B cell (primary cell): ENCODE data around the gene NLRP9. TPM values are rescaled to one million over a fixed set of nuclear protein-coding genes. Genes with fewer than 3 reads are reported as not detected.
"Not testable (repeated sequence)": the region's sequence is repeated elsewhere in the genome, so short reads cannot be mapped to it uniquely, and the experiment has no call there.

Experiments used
- ATAC-seq: fragments of 200-7000 bp; cut with Tn5 transposase; one replicate; pipeline ENCODE4 v1.10.0; 2021; ENCODE audit warnings: low read depth, mild to moderate bottlenecking, moderate number of reproducible peaks, moderate library complexity
- CTCF ChIA-PET: fragments of 350-600 bp; sonication (Branson Sonifier 250); formaldehyde crosslinking; loops from one replicate; lab custom pipeline; 2021; ENCODE audit warnings: antibody characterized with exemption, inconsistent platforms; lab: Charles Lee
- POLR2A ChIA-PET: fragments of 350-600 bp; sonication (Branson Sonifier 250); formaldehyde crosslinking; loops from one replicate; lab custom pipeline; 2021; ENCODE audit warnings: antibody characterized with exemption; lab: Charles Lee
- DNase-seq: peaks from one replicate; pipeline ENCODE4 v3.0.0; 2013
- H2AFZ ChIP-seq: 2 replicates; pipeline ENCODE4 v1.6.1; 2012; ENCODE audit warnings: mild to moderate bottlenecking, low read depth, low read length; ENCODE audit not compliant: insufficient read depth, poor library complexity, severe bottlenecking
- H3K27ac ChIP-seq, 2 donors: 1 replicate in 1 of 2; 2 replicates in 1 of 2; pipeline ENCODE4 v1.5.1; 2012 to 2013; ENCODE audit warnings: low read length in 2 of 2, mild to moderate bottlenecking in 2 of 2, moderate library complexity in 1 of 2
- H3K27me3 ChIP-seq, 4 experiments: fragments of 200-600 bp in 1 of 4; sonication (generic) in 1 of 4; replicated peaks in 1 of 4; 1 replicate in 2 of 4; 2 replicates in 2 of 4; pipeline versions ENCODE4 v1.6.1 to v1.7.0; 2013 to 2016; ENCODE audit warnings: low read length in 3 of 4, mild to moderate bottlenecking in 2 of 4, mixed read lengths in 1 of 4, moderate library complexity in 1 of 4; ENCODE audit not compliant: insufficient read depth in 4 of 4, control insufficient read depth in 3 of 4; ENCODE audit errors: control extremely low read depth in 1 of 4
- H3K36me3 ChIP-seq, 2 experiments: replicated peaks in 1 of 2; 1 replicate in 1 of 2; 2 replicates in 1 of 2; pipeline versions ENCODE4 v1.6.1 to v1.7.1; 2013; ENCODE audit warnings: low read length in 1 of 2; ENCODE audit not compliant: insufficient read depth in 2 of 2, control insufficient read depth in 1 of 2; ENCODE audit errors: control extremely low read depth in 1 of 2, extremely low read depth in 1 of 2
- H3K4me1 ChIP-seq, 2 donors: fragments of 200-600 bp in 1 of 2; sonication (generic) in 1 of 2; 1 replicate in 1 of 2; 2 replicates in 1 of 2; pipeline versions ENCODE4 v1.5.1 to v1.6.1; 2013 to 2017; ENCODE audit warnings: low read length in 2 of 2; ENCODE audit not compliant: control insufficient read depth in 2 of 2, insufficient read depth in 2 of 2
- H3K4me2 ChIP-seq: replicated peaks from 2 replicates; pipeline ENCODE3; 2012; ENCODE audit warnings: mild to moderate bottlenecking, low read depth, low read length; ENCODE audit not compliant: poor library complexity, severe bottlenecking
- H3K4me3 ChIP-seq, 5 experiments: fragments of 200-600 bp in 1 of 5; sonication (generic) in 1 of 5; 1 replicate in 3 of 5; 2 replicates in 2 of 5; pipeline versions ENCODE4 v1.5.1 to v1.7.0; 2011 to 2016; ENCODE audit warnings: low read length in 4 of 5, mild to moderate bottlenecking in 4 of 5, low read depth in 2 of 5, control low read depth in 1 of 5, moderate library complexity in 1 of 5; ENCODE audit not compliant: insufficient read depth in 1 of 5; ENCODE audit errors: control extremely low read depth in 1 of 5, extremely low read depth in 1 of 5
- H3K79me2 ChIP-seq: fragments of 200-600 bp; sonication (generic); one replicate; pipeline ENCODE4 v1.6.0; 2016; ENCODE audit warnings: low read length; ENCODE audit not compliant: control insufficient read depth, insufficient read depth
- H3K9ac ChIP-seq: fragments of 200-600 bp; sonication (generic); 2 replicates; pipeline ENCODE4 v1.6.1; 2017; ENCODE audit warnings: mild to moderate bottlenecking, low read length, moderate library complexity
- H3K9me3 ChIP-seq, 3 donors: one replicate each; pipeline versions ENCODE4 v1.6.1 to v1.7.1; 2013; ENCODE audit warnings: low read length in 2 of 3; ENCODE audit not compliant: control insufficient read depth in 2 of 3, insufficient read depth in 1 of 3; ENCODE audit errors: control extremely low read depth in 1 of 3
- H4K20me1 ChIP-seq: 2 replicates; pipeline ENCODE4 v1.6.0; 2012; ENCODE audit warnings: mild to moderate bottlenecking, low read length; ENCODE audit not compliant: insufficient read depth, control insufficient read depth, poor library complexity, severe bottlenecking
- H3K27ac Mint-ChIP-seq: one replicate; pipeline ENCODE4 v1.8.0; 2021; ENCODE audit warnings: mixed read lengths
- H3K27me3 Mint-ChIP-seq: one replicate; pipeline ENCODE4 v1.8.0; 2021; ENCODE audit warnings: mixed read lengths
- H3K4me1 Mint-ChIP-seq: one replicate; pipeline ENCODE4 v1.8.0; 2021; ENCODE audit warnings: mixed read lengths
- H3K4me3 Mint-ChIP-seq: one replicate; pipeline ENCODE4 v1.8.0; 2021; ENCODE audit warnings: mixed read lengths
- H3K9me3 Mint-ChIP-seq: one replicate; pipeline ENCODE4 v1.8.0; 2022; ENCODE audit warnings: mixed read lengths; ENCODE audit not compliant: insufficient read depth
- CTCF ChIP-seq: fragments of 200-600 bp; IDR thresholded peaks from one replicate; pipeline ENCODE4 v1.8.0; 2022; ENCODE audit warnings: antibody characterized with exemption, mild to moderate bottlenecking
- EZH2 ChIP-seq: IDR thresholded peaks from 2 replicates; pipeline ENCODE4 v1.6.1; 2012; ENCODE audit warnings: borderline replicate concordance, low read depth, mild to moderate bottlenecking, moderate library complexity, low read length; ENCODE audit not compliant: insufficient read depth, poor library complexity, severe bottlenecking
- WGBS: methylation state at CpG from one replicate; pipeline ENCODE4 v1.1.5; 2013; ENCODE audit warnings: missing lambda C conversion rate; ENCODE audit not compliant: insufficient coverage; 5-methylcytosine and 5-hydroxymethylcytosine counted together
- intact Hi-C: fragments of 100-400 bp; cut with micrococcal nuclease; formaldehyde crosslinking; loops from one replicate; pipeline ENCODE4 v1.10.0; 2022
- polyA plus RNA-seq: library from polyadenylated mRNA; depleted of rRNA; stranded (reverse); fragments of >200 nt; gene quantifications from 2 replicates; pipeline ENCODE4 v1.2.3, GENCODE V29; 2012
- total RNA-seq, 2 donors: library from RNA; stranded (reverse); fragments of 120-200 nt in 1 of 2; gene quantifications; 1 replicate in 1 of 2; 2 replicates in 1 of 2; pipeline versions ENCODE4 v1.2.3 to v1.2.4, GENCODE V29; 2013 to 2022

The NLRP9 gene
- total and polyA plus RNA-seq, 2 donors (not counting 1 experiment from before 2014, with no cell fraction given) = not detected

GRCh38 chr19:55720214-55720746, 17.9 kb downstream of the NLRP9 start:
- Histone ChIP-seq H4K20me1 (no peaks in the 10 kb centered on the region), H3K27ac (no peak overlapping the region), H3K27me3 (peaks cover 0 to 28% (median 5%) of the 10 kb centered on the region in 4 experiments), H3K4me2 (no peak overlapping the region), H3K4me1 (no peaks in the 10 kb centered on the region), H3K9me3 (peaks cover 2 to 14% (median 10%) of the 10 kb centered on the region in 3 donors), H3K79me2 (no peaks in the 10 kb centered on the region), H3K36me3 (no peaks in the 10 kb centered on the region), H3K9ac (no peak overlapping the region), H3K4me3 (no peak overlapping the region), H2AFZ (no peak overlapping the region)
- H3K9me3 Mint-ChIP-seq = peaks cover 7% of the 10 kb centered on the region
- TF ChIP-seq CTCF = no peak
- no peak for TF ChIP-seq EZH2
- H3K27me3 Mint-ChIP-seq = peaks cover 47% of the 10 kb centered on the region
- no peak overlapping the region for H3K27ac Mint-ChIP-seq
- no peak overlapping the region for H3K4me3 Mint-ChIP-seq
- ATAC-seq (no peak), DNase-seq (no peak)
- ChIA-PET CTCF (no interaction called here), POLR2A (no interaction called here)
- no peaks in the 10 kb centered on the region for H3K4me1 Mint-ChIP-seq
- intact Hi-C loops = no loop called here
- 67% methylated on average over 1 of the region's 5 CpGs for WGBS

- H4K20me1 ChIP-seq, H3K36me3 ChIP-seq, ATAC-seq, H3K27ac ChIP-seq, POLR2A ChIA-PET, H2AFZ ChIP-seq, H3K4me3 Mint-ChIP-seq, DNase-seq, H3K27ac Mint-ChIP-seq, CTCF ChIA-PET, H3K4me1 Mint-ChIP-seq, intact Hi-C loops, H3K4me2 ChIP-seq, H3K4me1 ChIP-seq, H3K79me2 ChIP-seq, H3K4me3 ChIP-seq, H3K9me3 Mint-ChIP-seq, H3K9ac ChIP-seq: not testable (repeated sequence)
- Histone ChIP-seq H3K9me3 (peaks cover 2 to 14% (median 10%) of the 10 kb centered on the region in 3 donors), H3K27me3 (peaks cover 0 to 28% (median 6%) of the 10 kb centered on the region in 4 experiments)
- H3K27me3 Mint-ChIP-seq = peaks cover 57% of the 10 kb centered on the region
- WGBS = 63% methylated on average over 7 of the region's 13 CpGs
These were observed 20.1 kb downstream of the NLRP9 start for GRCh38 chr19:55717879-55718711.
